Measurements from ENCODE around the gene TEAD4. TPM values are rescaled to one million over a fixed set of nuclear protein-coding genes. Genes with fewer than 3 reads are reported as not detected.

Gene TEAD4
- total RNA-seq, 1 experiment from 2014 or later, result 39.8 TPM

DNA sequence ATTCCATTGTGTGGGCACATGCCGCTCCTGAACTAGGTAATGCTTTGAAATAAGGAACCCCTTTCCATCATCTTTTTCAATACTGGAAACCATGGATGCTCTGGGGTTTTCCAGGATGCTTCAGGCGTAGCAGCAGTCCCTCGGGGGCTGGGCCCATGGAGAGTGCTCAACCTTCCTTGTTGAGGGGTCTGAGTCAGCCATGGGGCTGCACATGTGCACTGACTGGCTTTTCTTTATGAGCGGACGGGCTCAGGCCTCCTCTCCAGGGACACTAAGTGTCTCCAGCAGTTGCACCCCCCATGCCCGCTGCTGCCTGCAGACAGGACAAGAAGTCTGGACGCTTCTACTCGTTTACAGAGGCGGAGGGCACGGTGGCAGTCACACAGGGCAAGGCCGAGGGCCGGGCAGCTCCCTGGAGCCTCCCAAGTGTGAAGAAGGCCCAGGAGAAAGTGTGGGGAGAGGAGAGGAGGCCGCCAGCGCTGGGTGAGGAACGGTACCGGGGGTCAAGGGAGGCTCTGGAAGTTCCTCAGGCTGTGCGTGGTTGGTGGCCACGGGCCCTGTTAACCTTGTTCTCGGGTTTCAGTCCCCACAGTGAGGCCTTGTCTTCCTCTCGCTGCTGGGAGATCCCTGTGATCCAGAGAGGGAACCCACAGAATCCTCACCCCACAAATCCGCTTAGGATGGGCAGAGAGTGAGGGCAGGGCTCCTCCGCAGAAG, 51.2 kb downstream of the TEAD4 start:
- ChIA-PET POLR2A (ENCODE audit: low non-redundant PET) (no interaction called here), CTCF (interaction anchor here (0.5 kb wide), 1 partner anchor 34 kb away, joined by 10 read pairs; no protein-coding TSS in a partner anchor)
- Histone ChIP-seq H3K27ac (ENCODE audit: low read depth, low read length, poor library complexity, severe bottlenecking) (no peak overlapping the region), H3K27me3 (replicated peaks; ENCODE audit: insufficient read depth, low read depth, low read length, poor library complexity) (no peaks in the 10 kb centered on the region), H3K9me3 (ENCODE audit: low read depth, low read length, poor library complexity, severe bottlenecking) (no peaks in the 10 kb centered on the region), H3K4me1 (ENCODE audit: insufficient read depth, low read length, poor library complexity, severe bottlenecking) (no peaks in the 10 kb centered on the region), H3K4me3 (ENCODE audit: low read depth, low read length, poor library complexity, severe bottlenecking) (no peak overlapping the region), H3K36me3 (ENCODE audit: insufficient read depth, low read length, poor library complexity, severe bottlenecking) (no peaks in the 10 kb centered on the region)
- DNase-seq (ENCODE audit: low spot score), result no peak
- intact Hi-C loops (cut with micrococcal nuclease; ENCODE audit: unreplicated experiment), result no loop called here
- no TSS peak for BruUV-seq (replicated peaks)
- TF ChIP-seq EZH2 (IDR thresholded peaks at IDR 0.05; ENCODE audit: borderline replicate concordance, low read depth, low read length, poor library complexity, severe bottlenecking), result no peak
- TF ChIP-seq, protein P1, sequence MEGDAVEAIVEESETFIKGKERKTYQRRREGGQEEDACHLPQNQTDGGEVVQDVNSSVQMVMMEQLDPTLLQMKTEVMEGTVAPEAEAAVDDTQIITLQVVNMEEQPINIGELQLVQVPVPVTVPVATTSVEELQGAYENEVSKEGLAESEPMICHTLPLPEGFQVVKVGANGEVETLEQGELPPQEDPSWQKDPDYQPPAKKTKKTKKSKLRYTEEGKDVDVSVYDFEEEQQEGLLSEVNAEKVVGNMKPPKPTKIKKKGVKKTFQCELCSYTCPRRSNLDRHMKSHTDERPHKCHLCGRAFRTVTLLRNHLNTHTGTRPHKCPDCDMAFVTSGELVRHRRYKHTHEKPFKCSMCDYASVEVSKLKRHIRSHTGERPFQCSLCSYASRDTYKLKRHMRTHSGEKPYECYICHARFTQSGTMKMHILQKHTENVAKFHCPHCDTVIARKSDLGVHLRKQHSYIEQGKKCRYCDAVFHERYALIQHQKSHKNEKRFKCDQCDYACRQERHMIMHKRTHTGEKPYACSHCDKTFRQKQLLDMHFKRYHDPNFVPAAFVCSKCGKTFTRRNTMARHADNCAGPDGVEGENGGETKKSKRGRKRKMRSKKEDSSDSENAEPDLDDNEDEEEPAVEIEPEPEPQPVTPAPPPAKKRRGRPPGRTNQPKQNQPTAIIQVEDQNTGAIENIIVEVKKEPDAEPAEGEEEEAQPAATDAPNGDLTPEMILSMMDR (conservative IDR thresholded peaks at IDR 0.05; ENCODE audit: low read depth, low read length), result no peak

DNA sequence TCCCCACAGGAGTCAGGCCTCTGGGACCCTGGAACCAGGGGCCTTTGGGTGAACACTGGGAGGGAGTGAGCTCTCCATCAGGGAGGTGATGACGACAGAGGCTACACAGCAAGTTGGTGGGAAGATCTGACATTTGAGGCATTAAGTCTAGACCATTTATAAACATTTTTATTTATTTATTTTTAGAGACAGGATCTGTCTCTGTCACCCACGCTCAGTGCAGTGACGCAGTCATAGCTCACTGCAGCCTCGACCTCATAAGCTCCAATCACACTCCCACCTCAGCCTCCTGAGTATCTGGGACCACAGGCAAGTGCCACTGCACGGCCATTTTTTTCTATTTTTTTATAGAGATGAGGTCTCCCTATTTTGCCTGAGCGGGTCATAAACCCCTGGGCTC, 53.6 kb downstream of the TEAD4 start:
- Histone ChIP-seq H3K4me3 (ENCODE audit: low read depth, low read length, poor library complexity, severe bottlenecking) (no peak overlapping the region), H3K27me3 (replicated peaks; ENCODE audit: insufficient read depth, low read depth, low read length, poor library complexity) (no peaks in the 10 kb centered on the region), H3K27ac (ENCODE audit: low read depth, low read length, poor library complexity, severe bottlenecking) (no peak overlapping the region), H3K36me3 (ENCODE audit: insufficient read depth, low read length, poor library complexity, severe bottlenecking) (no peaks in the 10 kb centered on the region), H3K4me1 (ENCODE audit: insufficient read depth, low read length, poor library complexity, severe bottlenecking) (peaks cover 4% of the 10 kb centered on the region), H3K9me3 (ENCODE audit: low read depth, low read length, poor library complexity, severe bottlenecking) (no peaks in the 10 kb centered on the region)
- no peak for TF ChIP-seq EZH2 (IDR thresholded peaks at IDR 0.05; ENCODE audit: borderline replicate concordance, low read depth, low read length, poor library complexity, severe bottlenecking)
- TF ChIP-seq, protein P1 (conservative IDR thresholded peaks at IDR 0.05; ENCODE audit: low read depth, low read length), result no peak
- no TSS peak for BruUV-seq (replicated peaks)
- DNase-seq (ENCODE audit: low spot score), result no peak
- POLR2A ChIA-PET (ENCODE audit: low non-redundant PET), result no interaction called here
- intact Hi-C loops (cut with micrococcal nuclease; ENCODE audit: unreplicated experiment), result no loop called here
- CTCF ChIA-PET, result no interaction called here

DNA sequence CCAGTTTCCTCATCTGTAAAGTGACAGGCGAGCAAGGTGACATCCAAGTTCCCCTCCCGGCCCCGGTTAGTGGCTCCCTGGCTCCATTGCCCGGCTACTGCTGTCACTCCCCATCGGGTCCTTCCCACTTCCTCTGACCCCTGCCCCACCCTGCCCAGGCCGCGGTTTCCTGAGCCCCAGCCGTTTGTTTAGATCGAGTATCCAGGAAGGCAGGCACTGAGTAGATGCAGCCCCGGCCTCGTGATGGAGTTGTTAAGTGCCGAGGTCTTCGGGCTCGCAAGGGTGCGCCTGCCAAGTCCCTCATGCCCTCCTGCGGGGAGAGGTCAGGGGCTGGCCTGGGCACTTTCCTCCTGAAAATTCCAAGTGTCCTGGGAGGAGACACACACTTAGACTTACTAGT, 55.4 kb downstream of the TEAD4 start:
- Histone ChIP-seq H3K9me3 (ENCODE audit: low read depth, low read length, poor library complexity, severe bottlenecking) (no peaks in the 10 kb centered on the region), H3K4me1 (ENCODE audit: insufficient read depth, low read length, poor library complexity, severe bottlenecking) (peaks cover 4% of the 10 kb centered on the region), H3K4me3 (ENCODE audit: low read depth, low read length, poor library complexity, severe bottlenecking) (no peak overlapping the region), H3K27ac (ENCODE audit: low read depth, low read length, poor library complexity, severe bottlenecking) (no peak overlapping the region), H3K36me3 (ENCODE audit: insufficient read depth, low read length, poor library complexity, severe bottlenecking) (no peaks in the 10 kb centered on the region), H3K27me3 (replicated peaks; ENCODE audit: insufficient read depth, low read depth, low read length, poor library complexity) (no peaks in the 10 kb centered on the region)
- DNase-seq (ENCODE audit: low spot score), result no peak
- TF ChIP-seq, protein P1 (conservative IDR thresholded peaks at IDR 0.05; ENCODE audit: low read depth, low read length), result no peak
- no peak for TF ChIP-seq EZH2 (IDR thresholded peaks at IDR 0.05; ENCODE audit: borderline replicate concordance, low read depth, low read length, poor library complexity, severe bottlenecking)
- ChIA-PET CTCF (no interaction called here), POLR2A (ENCODE audit: low non-redundant PET) (no interaction called here)
- intact Hi-C loops (cut with micrococcal nuclease; ENCODE audit: unreplicated experiment), result no loop called here
- no TSS peak for BruUV-seq (replicated peaks)

All from A673 (cell line).